SJSA1 (cell line): ENCODE data around the gene RAP1GAP2. TPM values are rescaled to one million over a fixed set of nuclear protein-coding genes. Genes with fewer than 3 reads are reported as not detected.
"Not testable (repeated sequence)": the region's sequence is repeated elsewhere in the genome, so short reads cannot be mapped to it uniquely, and the experiment has no call there.

ENCODE experiments used
- DNase-seq, 2 experiments: peaks; one replicate each; pipeline ENCODE4 v3.0.0-alpha.2; 2015 to 2020; ENCODE audit warnings: low spot score in 2 of 2, low read depth in 1 of 2
- H3K27ac ChIP-seq: fragments of 250-450 bp; sonication (Bioruptor Pico); 2 replicates; pipeline ENCODE4 v1.5.1; 2020; ENCODE audit warnings: mild to moderate bottlenecking, moderate library complexity
- H3K27me3 ChIP-seq: fragments of 250-450 bp; sonication (Bioruptor Pico); replicated peaks from 2 replicates; pipeline ENCODE4 v1.5.1; 2020; ENCODE audit warnings: mild to moderate bottlenecking, moderate library complexity
- H3K36me3 ChIP-seq: fragments of 250-450 bp; sonication (Bioruptor Pico); 2 replicates; pipeline ENCODE4 v1.5.1; 2020; ENCODE audit warnings: mild to moderate bottlenecking
- H3K4me1 ChIP-seq: fragments of 250-450 bp; sonication (Bioruptor Pico); replicated peaks from 2 replicates; pipeline ENCODE4 v1.6.1; 2021; ENCODE audit warnings: mild to moderate bottlenecking
- H3K4me3 ChIP-seq: fragments of 250-450 bp; sonication (Bioruptor Pico); 2 replicates; pipeline ENCODE4 v1.5.1; 2020; ENCODE audit warnings: mild to moderate bottlenecking
- H3K9me3 ChIP-seq: fragments of 250-450 bp; sonication (Bioruptor Pico); replicated peaks from 2 replicates; pipeline ENCODE4 v1.5.1; 2020; ENCODE audit warnings: mild to moderate bottlenecking
- total RNA-seq: library from RNA; depleted of rRNA; stranded (reverse); fragments of >200 nt; shearing (Covaris generic); gene quantifications from 2 replicates; pipeline ENCODE4 v1.2.3, GENCODE V29; 2014

Gene RAP1GAP2
- total RNA-seq, 1 experiment from 2014 or later: 2.9 TPM

DNA sequence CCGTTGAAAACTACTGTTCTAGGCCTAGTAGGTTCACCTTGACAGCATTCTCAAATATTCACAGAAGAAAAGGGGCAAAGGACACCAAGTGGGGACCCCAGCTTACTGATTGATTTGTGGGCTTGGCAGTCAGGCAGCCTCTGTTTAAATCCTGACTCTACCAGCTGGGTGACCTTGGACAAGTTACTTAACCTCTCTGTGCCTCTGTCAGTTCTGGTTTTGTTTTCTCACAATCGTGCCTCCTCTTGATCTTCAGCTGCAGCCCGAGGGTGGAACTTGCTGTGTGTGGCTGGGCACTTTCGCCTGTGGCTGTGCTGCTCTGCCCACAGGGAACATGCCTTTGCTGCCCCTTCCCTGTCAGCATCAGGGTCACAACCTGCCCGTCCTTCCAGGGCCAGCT is 17.8 kb downstream of the RAP1GAP2 start:
- Histone ChIP-seq H3K4me3 (no peak overlapping the region), H3K36me3 (no peaks in the 10 kb centered on the region), H3K27ac (no peak overlapping the region), H3K4me1 (peaks cover 9% of the 10 kb centered on the region), H3K27me3 (no peaks in the 10 kb centered on the region), H3K9me3 (no peaks in the 10 kb centered on the region)
- no peak for DNase-seq

- peaks cover 9% of the 10 kb centered on the region for H3K4me1 ChIP-seq
- H3K4me3 ChIP-seq: no peak overlapping the region
- no peak for DNase-seq
- H3K27me3 ChIP-seq: no peaks in the 10 kb centered on the region
- no peaks in the 10 kb centered on the region for H3K36me3 ChIP-seq
- no peaks in the 10 kb centered on the region for H3K9me3 ChIP-seq
- H3K27ac ChIP-seq: no peak overlapping the region
Observed at GRCh38 chr17:2814481-2815341, 18.5 kb downstream of the RAP1GAP2 start.

- Histone ChIP-seq H3K4me3 (no peak overlapping the region), H3K27me3 (no peaks in the 10 kb centered on the region), H3K4me1 (peaks cover 9% of the 10 kb centered on the region), H3K27ac (no peak overlapping the region), H3K9me3 (no peaks in the 10 kb centered on the region), H3K36me3 (no peaks in the 10 kb centered on the region)
- no peak for DNase-seq
Observed at GRCh38 chr17:2815781-2816185, 19.5 kb downstream of the RAP1GAP2 start.

- no peaks in the 10 kb centered on the region for H3K27me3 ChIP-seq
- H3K4me3 ChIP-seq: no peak overlapping the region
- H3K9me3 ChIP-seq: no peaks in the 10 kb centered on the region
- H3K36me3 ChIP-seq: no peaks in the 10 kb centered on the region
- H3K4me1 ChIP-seq: peaks cover 8% of the 10 kb centered on the region
- no peak for DNase-seq
- no peak overlapping the region for H3K27ac ChIP-seq
Observed at GRCh38 chr17:2816688-2817087, 20.4 kb downstream of the RAP1GAP2 start.

DNA sequence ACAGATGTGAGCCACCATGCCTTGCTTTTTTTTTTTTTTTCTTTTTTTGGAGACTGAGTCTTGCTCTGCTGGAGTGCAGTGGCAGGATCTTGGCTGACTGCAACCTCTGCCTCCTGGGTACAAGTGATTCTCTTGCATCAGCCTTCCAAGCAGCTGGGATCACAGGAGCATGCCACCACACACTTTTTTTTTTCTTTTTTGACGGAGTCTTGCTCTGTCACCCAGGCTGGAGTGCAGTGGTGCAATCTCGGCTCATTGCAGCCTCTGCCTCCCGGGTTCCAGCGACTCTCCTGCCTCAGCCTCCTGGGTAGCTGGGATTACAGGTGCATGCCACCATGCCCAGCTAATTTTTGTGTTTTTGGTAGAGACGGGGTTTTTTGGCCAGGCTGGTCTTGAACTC is 23.1 kb downstream of the RAP1GAP2 start:
- not testable (repeated sequence) for H3K9me3 ChIP-seq, H3K36me3 ChIP-seq, H3K4me1 ChIP-seq, DNase-seq, H3K27me3 ChIP-seq, H3K27ac ChIP-seq, H3K4me3 ChIP-seq

DNA sequence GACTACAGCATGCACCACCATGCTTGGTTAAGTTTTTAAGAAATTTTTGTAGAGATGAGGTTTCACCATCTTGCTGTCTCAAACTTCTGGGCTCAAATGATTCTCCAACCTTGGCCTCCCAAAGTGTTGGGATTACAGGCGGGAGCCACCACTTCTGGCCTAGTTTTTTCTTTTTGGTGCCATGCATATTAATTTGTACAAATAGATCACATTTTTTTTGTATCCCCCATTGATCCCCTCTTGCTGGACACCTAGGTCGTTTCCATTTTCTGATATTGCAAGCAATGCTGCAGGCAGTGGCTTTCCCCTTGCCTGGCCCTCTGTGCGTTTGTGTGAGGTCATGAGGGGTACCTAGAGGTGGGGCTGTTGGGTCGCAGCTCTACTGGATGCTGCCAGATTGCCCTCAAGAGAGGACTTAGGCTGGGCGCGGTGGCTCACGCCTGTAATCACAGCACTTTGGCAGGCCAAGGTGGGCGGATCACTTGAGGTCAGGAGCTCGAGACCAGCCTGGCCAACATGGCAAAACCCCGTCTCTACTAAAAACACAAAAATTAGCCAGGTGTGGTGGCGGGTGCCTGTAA is 23.8 kb downstream of the RAP1GAP2 start:
- H3K4me1 ChIP-seq: no peaks in the 10 kb centered on the region
- no peak overlapping the region for H3K4me3 ChIP-seq
- no peak for DNase-seq
- H3K27me3 ChIP-seq: no peaks in the 10 kb centered on the region; the same call in 1 of the 2 replicates
- no peaks in the 10 kb centered on the region for H3K9me3 ChIP-seq
- H3K27ac ChIP-seq: no peak overlapping the region
- H3K36me3 ChIP-seq: no peaks in the 10 kb centered on the region

- Histone ChIP-seq H3K4me1 (no peaks in the 10 kb centered on the region), H3K36me3 (no peaks in the 10 kb centered on the region)
- no peak for DNase-seq
Observed at GRCh38 chr17:2821868-2822267, 25.6 kb downstream of the RAP1GAP2 start.

DNA sequence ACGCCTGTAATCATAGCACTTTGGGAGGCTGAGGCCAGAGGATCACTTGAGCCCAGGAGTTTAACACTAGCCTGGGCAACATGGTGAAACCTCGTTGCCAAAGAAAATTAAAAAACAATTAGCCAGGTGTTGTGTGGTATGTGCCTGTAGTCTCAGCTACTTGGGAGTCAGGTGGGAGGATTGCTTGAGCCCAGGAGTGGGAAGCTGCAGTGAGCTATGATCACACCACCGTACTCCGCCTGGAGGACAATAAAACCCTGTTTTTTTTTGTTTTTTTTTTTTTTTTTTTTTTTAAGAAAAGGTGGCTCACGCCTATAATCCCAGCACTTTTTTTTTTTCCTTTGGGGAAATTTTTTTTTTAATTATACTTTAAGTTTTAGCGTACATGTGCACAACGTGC is 26.1 kb downstream of the RAP1GAP2 start:
- H3K27me3 ChIP-seq: no peaks in the 10 kb centered on the region; the same call in 1 of the 2 replicates
- no peak overlapping the region for H3K27ac ChIP-seq
- no peaks in the 10 kb centered on the region for H3K4me1 ChIP-seq
- no peaks in the 10 kb centered on the region for H3K36me3 ChIP-seq
- no peak for DNase-seq
- no peak overlapping the region for H3K4me3 ChIP-seq
- no peaks in the 10 kb centered on the region for H3K9me3 ChIP-seq

More at GRCh38 chr17:2821868-2822267, 25.6 kb downstream of the RAP1GAP2 start:
- Histone ChIP-seq H3K27me3 (no peaks in the 10 kb centered on the region; the same call in 1 of the 2 replicates), H3K27ac (no peak overlapping the region), H3K9me3 (no peaks in the 10 kb centered on the region), H3K4me3 (no peak overlapping the region)

DNA sequence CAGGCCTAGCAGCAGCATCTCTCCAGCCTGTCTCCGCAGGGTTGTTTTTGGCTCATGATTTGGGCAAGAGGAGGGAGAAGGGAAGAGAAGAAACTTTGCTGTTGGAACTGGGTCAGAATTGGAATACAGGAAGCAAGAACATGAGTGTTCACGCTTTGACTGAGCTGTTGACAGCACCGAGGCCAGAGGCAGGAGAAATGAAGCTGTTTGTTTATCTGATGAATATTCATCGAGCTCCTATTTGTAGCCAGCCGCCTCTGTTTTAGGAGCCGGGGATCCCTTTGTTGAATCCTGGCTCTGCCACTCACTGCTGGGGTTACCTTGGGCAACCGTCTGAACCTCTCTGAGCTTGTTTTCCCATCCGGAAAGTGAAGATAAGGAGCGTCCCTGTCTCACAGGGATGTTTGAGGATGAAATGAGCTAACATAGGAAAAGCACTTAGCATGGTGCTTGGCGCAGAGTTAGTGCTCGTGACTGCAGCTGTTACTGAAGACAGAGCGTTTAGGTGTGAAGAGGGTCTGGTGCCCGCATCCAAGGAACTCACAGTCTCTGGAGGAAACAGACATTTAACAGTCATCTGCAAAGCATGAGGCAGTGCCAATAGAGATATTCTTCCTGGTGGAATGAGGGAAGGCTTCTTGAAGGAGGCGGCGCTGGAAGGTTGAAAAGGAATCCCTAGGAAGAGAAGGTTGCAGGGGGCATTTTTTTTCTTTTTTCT is 29.2 kb downstream of the RAP1GAP2 start:
- H3K27ac ChIP-seq: no peak overlapping the region
- no peak overlapping the region for H3K4me3 ChIP-seq
- no peak for DNase-seq
- H3K36me3 ChIP-seq: no peaks in the 10 kb centered on the region
- no peaks in the 10 kb centered on the region; the same call in 1 of the 2 replicates for H3K27me3 ChIP-seq
- H3K9me3 ChIP-seq: no peaks in the 10 kb centered on the region
- H3K4me1 ChIP-seq: no peaks in the 10 kb centered on the region

DNA sequence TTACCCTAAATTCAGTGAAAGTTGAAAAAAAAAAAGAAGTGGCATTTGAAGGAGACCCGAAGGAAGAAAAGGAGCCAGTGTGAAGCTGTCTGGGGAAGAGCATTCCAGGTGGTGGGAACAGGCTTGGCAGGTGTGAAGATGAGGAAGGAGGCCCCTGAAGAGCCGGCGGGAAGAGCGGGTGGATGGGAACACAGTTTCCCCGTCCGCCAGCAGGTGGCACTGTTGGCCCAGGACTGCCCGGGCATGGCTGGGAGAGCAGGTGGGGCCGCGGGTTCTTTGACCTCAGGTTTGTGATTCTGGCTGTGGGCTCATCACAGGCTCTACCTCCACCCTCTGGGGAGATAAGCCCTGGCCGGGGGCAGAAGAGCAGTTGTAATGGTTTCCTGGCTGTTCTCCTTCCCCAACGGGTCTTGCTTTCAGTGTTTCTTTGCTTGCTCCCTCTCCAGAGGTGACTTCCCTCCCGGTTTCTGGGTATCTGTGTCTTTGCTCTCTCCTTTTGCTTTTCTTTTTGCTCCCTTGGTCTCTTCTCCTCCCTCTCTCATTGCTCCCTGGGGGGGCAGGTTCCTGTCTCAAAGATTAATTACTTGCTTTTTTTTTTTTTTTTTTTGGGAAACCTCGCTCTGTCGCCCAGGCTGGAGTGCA is 32.3 kb downstream of the RAP1GAP2 start:
- Histone ChIP-seq H3K36me3 (no peaks in the 10 kb centered on the region), H3K4me1 (no peaks in the 10 kb centered on the region), H3K9me3 (no peaks in the 10 kb centered on the region), H3K27ac (no peak overlapping the region), H3K27me3 (no peaks in the 10 kb centered on the region), H3K4me3 (no peak overlapping the region)
- DNase-seq: peak; percentile 48 to 68

DNA sequence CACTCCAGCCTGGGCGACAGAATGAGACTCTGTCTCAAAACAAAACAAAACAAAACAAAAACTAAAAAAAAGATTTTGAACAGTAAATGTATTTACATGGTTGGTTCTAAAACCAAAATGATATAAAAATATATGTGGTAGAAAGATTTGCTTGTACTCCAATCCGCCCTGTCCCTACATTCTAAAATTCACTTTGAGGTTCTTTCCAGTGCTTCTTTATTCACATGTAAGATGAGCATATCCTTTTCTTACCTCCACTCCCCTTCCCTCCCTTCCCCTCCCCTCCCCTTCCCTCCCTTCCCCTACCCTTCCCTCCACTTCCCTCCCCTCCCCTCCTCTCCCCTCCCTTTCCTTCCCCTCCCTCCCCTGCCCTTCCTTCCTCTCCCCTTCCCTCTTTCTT is 34.4 kb downstream of the RAP1GAP2 start:
- no peak overlapping the region for H3K27ac ChIP-seq
- no peak overlapping the region for H3K4me3 ChIP-seq
- no peak for DNase-seq
- H3K27me3 ChIP-seq: no peaks in the 10 kb centered on the region
- no peaks in the 10 kb centered on the region for H3K36me3 ChIP-seq
- no peaks in the 10 kb centered on the region for H3K9me3 ChIP-seq
- no peaks in the 10 kb centered on the region for H3K4me1 ChIP-seq

DNA sequence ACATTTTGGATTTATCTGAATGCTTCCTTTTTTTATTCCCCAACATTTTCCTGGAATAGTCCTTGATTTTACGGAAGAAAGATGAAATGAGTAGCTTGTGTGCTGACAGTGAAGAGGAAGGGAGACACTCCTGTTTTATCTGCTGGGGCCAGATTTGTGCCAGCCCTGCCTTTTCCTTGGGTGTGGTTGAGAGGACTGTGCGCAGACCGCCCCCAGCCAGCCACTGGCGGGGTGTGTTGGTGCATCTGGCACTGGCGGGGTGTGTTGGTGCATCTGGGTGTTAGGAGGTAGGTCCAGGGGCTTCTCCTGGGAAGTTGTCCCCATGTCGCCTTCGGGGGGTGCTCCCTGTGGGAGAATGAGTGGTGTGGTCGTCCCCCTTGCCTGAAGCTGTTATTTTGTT is 39.5 kb downstream of the RAP1GAP2 start:
- H3K4me1 ChIP-seq: no peaks in the 10 kb centered on the region

GRCh38 chr17:2837147-2837561 is 40.9 kb downstream of the RAP1GAP2 start:
- H3K27me3 ChIP-seq: no peaks in the 10 kb centered on the region
- no peaks in the 10 kb centered on the region for H3K9me3 ChIP-seq
- no peaks in the 10 kb centered on the region for H3K36me3 ChIP-seq
- H3K27ac ChIP-seq: no peak overlapping the region
- no peak for DNase-seq
- no peaks in the 10 kb centered on the region; the same call in 1 of the 2 replicates for H3K4me1 ChIP-seq
- no peak overlapping the region for H3K4me3 ChIP-seq

More for the DNA sequence above, 39.5 kb downstream of the RAP1GAP2 start:
- Histone ChIP-seq H3K27ac (no peak overlapping the region), H3K36me3 (no peaks in the 10 kb centered on the region), H3K9me3 (no peaks in the 10 kb centered on the region), H3K4me3 (no peak overlapping the region), H3K27me3 (no peaks in the 10 kb centered on the region)
- no peak for DNase-seq
